ENCODE data around the gene BEST1.

The BEST1 gene

DNA sequence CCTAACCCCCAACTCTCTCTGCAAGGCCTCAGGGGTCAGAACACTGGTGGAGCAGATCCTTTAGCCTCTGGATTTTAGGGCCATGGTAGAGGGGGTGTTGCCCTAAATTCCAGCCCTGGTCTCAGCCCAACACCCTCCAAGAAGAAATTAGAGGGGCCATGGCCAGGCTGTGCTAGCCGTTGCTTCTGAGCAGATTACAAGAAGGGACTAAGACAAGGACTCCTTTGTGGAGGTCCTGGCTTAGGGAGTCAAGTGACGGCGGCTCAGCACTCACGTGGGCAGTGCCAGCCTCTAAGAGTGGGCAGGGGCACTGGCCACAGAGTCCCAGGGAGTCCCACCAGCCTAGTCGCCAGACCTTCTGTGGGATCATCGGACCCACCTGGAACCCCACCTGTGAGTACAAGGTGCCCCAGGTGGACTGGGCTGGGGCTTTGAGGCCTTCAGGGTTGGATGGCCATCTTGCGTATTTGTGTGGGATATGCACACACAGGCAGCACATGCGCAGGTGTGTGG lies at the start of gene BEST1:
TSS of gene BEST1 (plus strand) at position 317 of the 513 bp plus-strand sequence. CDS start 1,456 bp downstream, outside the sequence.
- FAIRE-seq = no peak
- no peak for DNase-seq (ENCODE audit: extremely low spot score, insufficient read length, low read depth)

DNA sequence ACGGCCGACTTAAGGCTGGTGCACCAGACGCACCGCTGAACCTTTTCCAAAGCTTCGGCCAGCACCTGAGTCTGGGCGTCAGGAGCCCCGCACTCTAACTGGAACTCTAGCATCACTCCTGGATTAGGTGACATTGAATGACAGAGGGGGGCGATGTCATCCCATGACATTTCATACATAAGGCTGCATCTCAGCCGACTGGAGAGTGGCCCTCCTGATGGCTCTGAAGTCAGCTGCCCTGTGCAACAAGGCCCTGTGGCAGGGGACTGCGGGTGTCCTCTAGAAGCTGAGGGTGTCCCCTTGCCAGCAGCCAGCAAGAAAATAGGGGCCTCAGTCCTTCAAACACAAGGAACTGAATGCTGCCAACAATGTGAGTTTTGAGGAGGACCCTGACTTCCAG lies 48.8 kb upstream of the BEST1 start:
- FAIRE-seq (no peak), DNase-seq (ENCODE audit: extremely low spot score, insufficient read length, low read depth) (no peak)

GRCh38 chr11:61902313-61902712 lies 47.8 kb upstream of the BEST1 start:
- FAIRE-seq (no peak), DNase-seq (ENCODE audit: extremely low spot score, insufficient read length, low read depth) (no peak)

DNA sequence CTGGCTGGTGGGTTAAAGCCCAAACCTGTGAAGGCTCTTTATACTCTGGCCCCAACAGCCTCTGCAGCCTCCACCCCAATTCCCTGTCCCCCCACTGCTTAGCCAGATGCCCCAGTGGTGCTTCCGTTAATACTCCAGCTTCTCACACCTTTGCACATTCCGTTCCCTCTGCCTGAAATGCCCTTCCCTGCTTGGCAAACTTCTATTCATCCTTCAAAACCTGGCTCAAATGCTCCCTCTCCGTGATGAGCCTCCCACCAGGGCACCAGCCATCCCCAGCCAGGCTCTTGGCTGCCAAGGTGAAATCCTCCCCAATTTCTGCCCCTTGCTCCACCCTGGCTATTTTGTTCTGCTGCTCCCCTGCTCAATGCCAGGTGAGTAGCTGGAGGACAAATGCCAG lies 46.3 kb upstream of the BEST1 start:
- FAIRE-seq (no peak), DNase-seq (ENCODE audit: extremely low spot score, insufficient read length, low read depth) (no peak)

DNA sequence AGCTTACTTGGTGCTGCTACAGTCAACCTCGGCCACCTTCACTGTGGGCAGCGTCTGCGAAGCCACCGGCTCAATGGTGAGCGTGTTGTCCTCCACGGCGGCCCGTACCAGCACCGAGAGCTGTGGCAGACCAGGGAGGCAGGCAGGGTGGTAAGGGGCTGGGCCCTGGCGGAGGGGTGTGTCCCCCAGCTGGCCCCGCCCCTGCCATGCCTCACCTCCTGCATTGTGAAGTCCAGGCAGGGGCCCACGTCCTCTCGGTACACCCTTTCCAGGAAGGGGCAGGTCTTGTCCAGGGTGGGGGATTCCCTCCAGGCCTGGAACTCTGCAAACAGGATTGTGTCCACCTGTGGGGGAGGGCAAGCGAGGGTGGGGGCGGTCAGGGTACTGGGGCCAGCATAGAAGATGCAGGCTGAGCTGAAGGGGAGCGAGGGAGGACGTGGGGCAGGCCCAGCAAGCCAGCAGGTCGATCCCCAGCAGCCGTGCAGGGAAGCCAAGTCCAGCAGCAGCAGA lies 45.6 kb upstream of the BEST1 start:
- FAIRE-seq = no peak
- DNase-seq (ENCODE audit: extremely low spot score, insufficient read length, low read depth) = no peak

- FAIRE-seq = no peak
Observed at GRCh38 chr11:61905067-61905696, 45.0 kb upstream of the BEST1 start.

GRCh38 chr11:61905801-61906521 lies 44.2 kb upstream of the BEST1 start:
- DNase-seq (ENCODE audit: extremely low spot score, insufficient read length, low read depth) (no peak), FAIRE-seq (no peak)

More at GRCh38 chr11:61905067-61905696, 45.0 kb upstream of the BEST1 start:
- no peak for DNase-seq (ENCODE audit: extremely low spot score, insufficient read length, low read depth)

GRCh38 chr11:61906522-61906909 lies 43.6 kb upstream of the BEST1 start:
- no peak for DNase-seq (ENCODE audit: extremely low spot score, insufficient read length, low read depth)
- FAIRE-seq = no peak

GRCh38 chr11:61907282-61907681 lies 42.9 kb upstream of the BEST1 start:
- DNase-seq (ENCODE audit: extremely low spot score, insufficient read length, low read depth) (no peak), FAIRE-seq (no peak)

- no peak for DNase-seq (ENCODE audit: extremely low spot score, insufficient read length, low read depth)
Observed at GRCh38 chr11:61907871-61908729, 42.1 kb upstream of the BEST1 start.

GRCh38 chr11:61908730-61909316 lies 41.3 kb upstream of the BEST1 start:
- DNase-seq (ENCODE audit: extremely low spot score, insufficient read length, low read depth) = no peak
- FAIRE-seq = no peak

More at GRCh38 chr11:61907871-61908729, 42.1 kb upstream of the BEST1 start:
- FAIRE-seq = no peak

DNA sequence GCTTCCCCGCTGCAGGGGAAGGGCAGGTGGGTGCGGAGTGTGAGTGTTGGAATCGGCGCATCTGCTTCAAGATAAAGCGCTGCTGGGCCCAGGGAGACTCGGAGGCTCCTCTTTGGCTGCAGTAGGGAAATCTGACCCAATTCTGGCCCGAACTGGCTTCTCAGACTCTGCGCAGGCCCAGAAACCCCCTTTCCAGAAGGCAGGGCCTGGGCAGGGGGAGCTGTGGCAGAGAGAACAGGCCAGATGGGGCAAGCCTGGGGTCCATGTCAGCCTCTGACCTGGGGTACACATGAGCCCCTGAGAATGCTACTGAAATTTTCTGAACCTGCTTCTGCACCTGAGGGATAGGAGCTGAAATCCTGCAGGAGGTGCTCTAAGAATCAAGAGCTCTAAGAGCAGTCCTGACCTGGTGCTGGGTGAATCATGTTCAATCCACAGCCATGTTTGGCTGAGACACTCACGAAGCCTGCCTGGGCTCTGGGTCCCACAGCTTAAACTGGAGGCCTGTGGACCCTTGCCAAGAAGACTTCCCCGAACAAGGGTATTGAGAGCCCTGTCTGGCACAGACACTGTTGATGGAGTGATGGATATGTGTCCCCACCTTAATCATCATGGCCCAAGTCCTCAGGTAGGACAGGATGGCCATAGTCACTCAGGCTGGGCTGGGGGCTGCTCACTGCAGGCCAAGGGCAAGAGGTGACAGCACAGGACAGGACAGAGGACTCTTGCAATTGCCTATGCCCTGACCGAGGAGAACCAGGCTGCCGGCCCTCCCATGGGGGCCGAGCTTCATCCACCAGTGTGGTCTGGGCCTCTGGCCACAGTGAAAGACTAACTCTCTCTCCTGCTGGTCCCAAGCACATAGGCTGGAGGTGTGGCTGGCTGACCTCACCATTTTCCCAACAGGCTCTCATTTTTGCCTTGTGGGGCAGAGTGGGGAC lies 39.7 kb upstream of the BEST1 start:
- DNase-seq (ENCODE audit: extremely low spot score, insufficient read length, low read depth) (no peak), FAIRE-seq (no peak)

- FAIRE-seq (no peak), DNase-seq (ENCODE audit: extremely low spot score, insufficient read length, low read depth) (no peak)
Observed at GRCh38 chr11:61911128-61911700, 38.9 kb upstream of the BEST1 start.

- FAIRE-seq (no peak), DNase-seq (ENCODE audit: extremely low spot score, insufficient read length, low read depth) (no peak)
Observed at GRCh38 chr11:61911701-61912529, 38.2 kb upstream of the BEST1 start.

DNA sequence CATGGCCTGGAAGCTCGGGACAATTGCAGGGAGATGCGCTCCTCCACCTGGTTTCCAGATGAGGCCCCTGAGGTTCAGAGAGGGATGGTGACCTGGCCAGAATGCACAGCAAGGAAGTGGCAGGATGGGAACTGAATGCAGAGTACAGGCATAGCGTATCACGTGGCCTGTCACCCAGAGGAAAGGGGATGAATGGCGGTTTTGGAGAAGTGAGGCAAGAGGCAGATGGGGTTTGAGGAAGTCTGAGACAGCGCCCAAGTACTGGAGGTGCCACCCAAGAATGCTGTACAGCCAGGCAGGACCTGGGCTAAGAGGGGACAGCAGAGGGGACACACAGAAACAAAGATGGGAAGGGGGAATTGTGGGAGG lies 37.6 kb upstream of the BEST1 start:
- no peak for DNase-seq (ENCODE audit: extremely low spot score, insufficient read length, low read depth)
- no peak for FAIRE-seq

DNA sequence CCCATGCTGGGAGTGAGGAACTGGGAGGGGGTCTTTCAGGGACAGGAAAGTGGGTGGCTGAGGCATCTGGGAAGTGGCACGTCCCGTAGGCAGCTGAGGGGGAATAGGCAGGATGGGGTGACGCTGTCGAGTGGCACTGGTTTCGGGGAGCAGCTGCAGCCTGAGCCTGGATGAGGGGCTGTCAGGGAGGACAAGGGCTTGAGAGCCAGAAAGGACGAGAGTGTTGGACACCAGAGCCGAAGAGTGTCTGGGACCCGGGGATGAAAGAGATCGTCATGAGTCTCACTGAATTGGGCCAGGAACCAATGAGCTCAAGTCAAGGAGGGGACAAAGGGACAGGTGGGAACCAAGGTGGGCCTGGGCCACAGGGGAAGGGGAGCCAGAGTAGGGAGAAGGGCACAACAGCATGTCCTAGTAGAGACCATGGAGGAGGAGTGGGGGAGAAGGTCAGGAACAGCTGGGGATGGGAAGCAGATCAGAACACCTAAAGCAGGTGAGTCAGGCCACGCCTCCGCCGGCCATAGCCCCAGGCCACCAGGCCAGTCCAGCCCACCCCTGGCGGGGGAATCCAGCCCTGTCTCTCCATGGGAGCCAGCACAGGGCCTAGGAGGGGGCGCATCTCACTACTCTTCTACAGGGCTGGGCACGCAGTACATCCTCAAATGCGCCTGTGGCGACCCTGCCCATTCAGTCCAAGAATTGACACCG lies 37.0 kb upstream of the BEST1 start:
- FAIRE-seq (no peak), DNase-seq (ENCODE audit: extremely low spot score, insufficient read length, low read depth) (no peak)

GRCh38 chr11:61913699-61914395 lies 36.3 kb upstream of the BEST1 start:
- FAIRE-seq (no peak), DNase-seq (ENCODE audit: extremely low spot score, insufficient read length, low read depth) (no peak)

Measured in GM18507 (cell line).